Measurements from ENCODE around the gene DMRT3. TPM values are rescaled to one million over a fixed set of nuclear protein-coding genes. Genes with fewer than 3 reads are reported as not detected.

DMRT3 gene
- total and polyA plus RNA-seq, 9 of the 15 experiments (the other 6 are each of a cell fraction or from before 2014, with no cell fraction given): not detected

DNA sequence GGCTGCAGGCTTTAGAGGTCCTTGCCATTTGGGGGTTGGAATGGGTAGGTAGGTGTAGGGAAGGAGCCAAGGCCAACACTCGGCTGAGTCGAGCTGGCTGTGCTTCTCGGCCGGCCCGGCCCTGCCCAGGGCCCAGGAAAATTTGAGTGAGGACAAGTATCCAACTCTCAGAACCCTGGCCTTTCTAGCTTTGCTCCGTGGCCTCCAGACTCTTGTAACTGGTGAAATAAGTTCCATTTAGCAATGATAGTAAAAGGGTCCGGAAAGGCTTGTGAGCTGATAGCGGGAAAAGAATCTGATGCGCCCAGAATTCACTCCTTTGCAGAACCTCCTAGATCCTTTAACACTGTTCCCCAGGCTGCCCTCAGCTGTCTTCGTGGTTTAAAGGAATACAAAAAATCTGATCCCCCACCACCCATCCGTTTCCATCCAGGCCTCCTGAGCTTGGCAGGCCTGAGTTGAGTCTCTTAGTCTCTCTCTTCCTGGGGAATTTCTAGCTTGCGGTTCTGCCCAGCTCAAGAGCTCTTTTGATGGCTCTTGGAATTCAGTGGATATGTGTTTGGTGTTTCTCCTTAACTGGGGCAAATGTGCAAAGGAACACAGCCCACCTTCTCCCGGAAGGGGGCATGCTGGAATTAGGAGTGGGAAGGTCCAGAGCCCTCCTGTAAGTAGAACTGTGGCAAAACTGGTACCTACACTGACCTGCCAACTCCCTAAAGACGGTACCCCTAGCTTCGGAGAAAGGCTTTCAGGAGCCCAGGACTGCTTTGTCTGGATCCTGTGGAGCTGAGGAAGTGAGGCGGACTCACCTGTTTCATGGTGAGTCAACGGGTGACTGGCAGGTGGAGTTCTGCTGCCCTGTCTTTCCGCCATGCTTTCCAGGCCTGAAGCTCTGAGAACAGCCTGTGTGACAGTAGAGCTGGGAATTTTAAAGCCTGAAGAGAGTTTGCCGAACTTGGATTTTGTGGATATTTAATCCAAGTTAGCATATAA lies 1.7 kb downstream of the DMRT3 start:
- intact Hi-C loops (cut with micrococcal nuclease): no loop called here
- POLR2A ChIA-PET: no interaction called here
- in situ Hi-C loops (cut with MboI): no loop called here

More for the DNA sequence above, 1.7 kb downstream of the DMRT3 start:
- H3K9ac ChIP-seq (ENCODE audit: insufficient read depth in 1 of 2, low read depth in 2 of 2, low read length in 2 of 2): no peak overlapping the region
- no peaks in the 10 kb centered on the region for H3K36me3 ChIP-seq (ENCODE audit: control insufficient read depth, insufficient read depth, low read length)
- no TSS peak for BruUV-seq (replicated peaks)
- H3K27me3 ChIP-seq (ENCODE audit: control insufficient read depth in 2 of 2, insufficient read depth in 2 of 2, low read length in 2 of 2): peaks cover 0 to 41% of the 10 kb centered on the region in 2 experiments; a peak in 2 of 5 replicates
- no peak overlapping the region for H2AFZ ChIP-seq (ENCODE audit: low read depth, low read length)
- CTCF ChIA-PET (ENCODE audit: low intra/inter-chr PET ratio): no interaction called here
- TF ChIP-seq TCF7 (IDR thresholded peaks at IDR 0.05; ENCODE audit: borderline replicate concordance) (no peak), ETS2 (tag; IDR thresholded peaks at IDR 0.05; ENCODE audit: borderline replicate concordance, poor library complexity, severe bottlenecking) (no peak), TAF7 (tag; IDR thresholded peaks at IDR 0.05) (no peak)
- TF ChIP-seq, protein P1, sequence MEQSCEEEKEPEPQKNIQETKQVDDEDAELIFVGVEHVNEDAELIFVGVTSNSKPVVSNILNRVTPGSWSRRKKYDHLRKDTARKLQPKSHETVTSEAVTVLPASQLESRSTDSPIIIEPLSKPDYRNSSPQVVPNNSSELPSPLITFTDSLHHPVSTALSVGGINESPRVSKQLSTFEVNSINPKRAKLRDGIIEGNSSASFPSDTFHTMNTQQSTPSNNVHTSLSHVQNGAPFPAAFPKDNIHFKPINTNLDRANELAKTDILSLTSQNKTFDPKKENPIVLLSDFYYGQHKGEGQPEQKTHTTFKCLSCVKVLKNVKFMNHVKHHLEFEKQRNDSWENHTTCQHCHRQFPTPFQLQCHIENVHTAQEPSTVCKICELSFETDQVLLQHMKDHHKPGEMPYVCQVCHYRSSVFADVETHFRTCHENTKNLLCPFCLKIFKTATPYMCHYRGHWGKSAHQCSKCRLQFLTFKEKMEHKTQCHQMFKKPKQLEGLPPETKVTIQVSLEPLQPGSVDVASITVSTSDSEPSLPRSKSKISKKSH (CRISPR knock-in tag; IDR thresholded peaks at IDR 0.05): no peak
- H3K4me3 ChIP-seq: no peak overlapping the region
- H4K20me1 ChIP-seq (replicated peaks; ENCODE audit: control insufficient read depth, insufficient read depth, low read length): no peaks in the 10 kb centered on the region
- no peaks in the 10 kb centered on the region; a peak in 1 of 5 replicates for H3K4me1 ChIP-seq (replicated peaks in 1 of 2; ENCODE audit: control insufficient read depth in 2 of 2, insufficient read depth in 2 of 2, low read length in 2 of 2)
- DNase-seq (ENCODE audit: extremely low read depth in 1 of 4, low spot score in 3 of 4): no peak
- no peaks in the 10 kb centered on the region for H3K79me2 ChIP-seq (ENCODE audit: control insufficient read depth, insufficient read depth, low read length)
- no peak overlapping the region for H3K27ac ChIP-seq (ENCODE audit: extremely low read depth, low read depth, low read length)
- H3K4me2 ChIP-seq (ENCODE audit: insufficient read depth, low read length): no peak overlapping the region
- no peaks in the 10 kb centered on the region for H3K9me3 ChIP-seq (replicated peaks; ENCODE audit: control insufficient read depth, insufficient read depth, low read depth, low read length)
- H3K9me1 ChIP-seq (ENCODE audit: control insufficient read depth, insufficient read depth, low read length): no peaks in the 10 kb centered on the region
- WGBS (ENCODE audit: insufficient coverage, low coverage, missing lambda C conversion rate): 0% methylated on average over 16 of the region's 19 CpGs
- no peak for FAIRE-seq
- ATAC-seq: no peak

Data from K562 (cell line).